Tibial nerve (tissue), 4 donors: ENCODE results near the gene GABRA5. TPM values are rescaled to one million over a fixed set of nuclear protein-coding genes. Genes with fewer than 3 reads are reported as not detected.

Source experiments
- DNase-seq, 2 donors: peaks; one replicate each; pipeline ENCODE4 v3.0.0-alpha.2; 2019; ENCODE audit warnings: low spot score in 2 of 2
- H3K27ac ChIP-seq, 4 donors: fragments of 200-600 bp; sonication (generic) in 3 of 4; one replicate each; pipeline ENCODE4 v1.5.1; 2017 to 2019; ENCODE audit warnings: mild to moderate bottlenecking in 1 of 4
- H3K27me3 ChIP-seq, 2 donors: fragments of 200-600 bp; sonication (generic) in 1 of 2; one replicate each; pipeline versions ENCODE4 v1.5.1 to v1.6.0; 2017 to 2019
- H3K36me3 ChIP-seq, 3 donors: fragments of 200-600 bp; sonication (generic); one replicate each; pipeline ENCODE4 v1.5.1; 2018 to 2019
- H3K4me1 ChIP-seq, 4 donors: fragments of 200-600 bp; sonication (generic) in 3 of 4; one replicate each; pipeline ENCODE4 v1.5.1; 2017 to 2019
- H3K4me3 ChIP-seq, 4 donors: fragments of 200-600 bp; sonication (generic) in 3 of 4; one replicate each; pipeline ENCODE4 v1.5.1; 2017 to 2019; ENCODE audit warnings: mild to moderate bottlenecking in 1 of 4, moderate library complexity in 1 of 4
- H3K9me3 ChIP-seq, 4 donors: fragments of 200-600 bp; sonication (generic) in 3 of 4; one replicate each; pipeline ENCODE4 v1.5.1; 2017 to 2019
- EP300 ChIP-seq, 2 donors: sonication (generic); formaldehyde crosslinking; IDR thresholded peaks; one replicate each; pipeline ENCODE4 v1.6.1; 2017; ENCODE audit warnings: antibody characterized with exemption in 2 of 2, mild to moderate bottlenecking in 1 of 2
- POLR2A ChIP-seq, 2 donors: fragments of 450-650 bp; IDR thresholded peaks; one replicate each; pipeline ENCODE4 v1.6.1; 2017; ENCODE audit warnings: antibody characterized with exemption in 2 of 2, mild to moderate bottlenecking in 2 of 2, moderate library complexity in 2 of 2
- WGBS, 2 donors: methylation state at CpG; one replicate each; pipeline ENCODE4 v1.1.5; 2018; 5-methylcytosine and 5-hydroxymethylcytosine counted together
- total RNA-seq, 4 donors: library from RNA; depleted of rRNA; stranded (reverse); fragments of >200 nt; gene quantifications; one replicate each; pipeline ENCODE4 v1.1.0, GENCODE V29; 2016
- TF ChIP-seq, protein P1 (sequence below), 5 experiments: fragments of 200-600 bp in 3 of 5; fragments of 450-650 bp in 2 of 5; sonication (generic) in 3 of 5; IDR thresholded peaks; one replicate each; pipeline ENCODE4 v1.5.1; 2016 to 2019; ENCODE audit warnings: antibody characterized with exemption in 5 of 5, mild to moderate bottlenecking in 3 of 5, moderate library complexity in 2 of 5

Gene GABRA5
- total RNA-seq, 4 donors from 2014 or later, result not detected

DNA sequence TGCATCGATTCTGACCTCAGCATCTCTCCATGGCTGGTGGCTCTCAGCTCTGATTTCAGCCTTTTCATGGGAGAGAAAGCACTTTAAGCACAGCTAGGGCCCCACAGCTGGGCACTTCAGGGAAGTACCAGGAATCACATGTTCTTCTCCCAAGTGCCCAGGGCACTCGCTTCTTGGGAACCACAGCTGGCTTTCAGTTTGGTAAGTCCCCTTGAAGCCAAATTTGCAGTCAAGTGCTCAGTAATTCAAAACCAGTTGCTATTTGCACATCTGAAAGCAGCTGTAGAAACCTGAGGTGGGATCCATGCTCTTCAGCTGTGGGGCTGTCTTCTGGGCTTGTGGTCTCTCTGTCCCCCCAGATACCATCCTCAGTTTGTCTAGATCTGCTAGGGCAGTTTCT, 12.8 kb downstream of the GABRA5 start:
- TF ChIP-seq, protein P1, sequence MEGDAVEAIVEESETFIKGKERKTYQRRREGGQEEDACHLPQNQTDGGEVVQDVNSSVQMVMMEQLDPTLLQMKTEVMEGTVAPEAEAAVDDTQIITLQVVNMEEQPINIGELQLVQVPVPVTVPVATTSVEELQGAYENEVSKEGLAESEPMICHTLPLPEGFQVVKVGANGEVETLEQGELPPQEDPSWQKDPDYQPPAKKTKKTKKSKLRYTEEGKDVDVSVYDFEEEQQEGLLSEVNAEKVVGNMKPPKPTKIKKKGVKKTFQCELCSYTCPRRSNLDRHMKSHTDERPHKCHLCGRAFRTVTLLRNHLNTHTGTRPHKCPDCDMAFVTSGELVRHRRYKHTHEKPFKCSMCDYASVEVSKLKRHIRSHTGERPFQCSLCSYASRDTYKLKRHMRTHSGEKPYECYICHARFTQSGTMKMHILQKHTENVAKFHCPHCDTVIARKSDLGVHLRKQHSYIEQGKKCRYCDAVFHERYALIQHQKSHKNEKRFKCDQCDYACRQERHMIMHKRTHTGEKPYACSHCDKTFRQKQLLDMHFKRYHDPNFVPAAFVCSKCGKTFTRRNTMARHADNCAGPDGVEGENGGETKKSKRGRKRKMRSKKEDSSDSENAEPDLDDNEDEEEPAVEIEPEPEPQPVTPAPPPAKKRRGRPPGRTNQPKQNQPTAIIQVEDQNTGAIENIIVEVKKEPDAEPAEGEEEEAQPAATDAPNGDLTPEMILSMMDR (IDR thresholded peaks at IDR 0.05), result no peak
- no peak for TF ChIP-seq EP300 (IDR thresholded peaks at IDR 0.05)
- no peak for TF ChIP-seq POLR2A (IDR thresholded peaks at IDR 0.05)
- 67 to 76% methylated on average over 2 of the region's 2 CpGs for WGBS, 2 donors
- no peaks in the 10 kb centered on the region for H3K9me3 ChIP-seq

DNA sequence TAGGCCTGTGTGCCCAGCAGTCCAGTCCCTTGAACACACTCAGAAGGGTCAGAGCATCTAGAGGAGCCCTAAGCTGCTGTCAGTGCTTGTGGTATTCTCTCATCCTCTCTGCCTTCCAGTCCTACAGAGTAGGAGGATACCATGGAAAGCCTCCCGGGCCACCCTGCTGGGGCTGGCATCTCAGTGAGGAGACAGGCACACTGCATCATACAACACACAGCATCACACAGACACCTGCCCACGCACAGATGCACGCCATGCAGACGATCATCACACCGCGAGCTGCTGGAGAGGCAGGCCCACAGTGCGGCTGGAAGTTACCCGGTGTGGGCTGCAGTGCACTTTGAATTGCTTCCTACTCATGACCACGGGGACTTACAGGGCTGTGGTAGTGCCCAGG, 15.2 kb downstream of the GABRA5 start:
- Histone ChIP-seq H3K4me3 (no peak overlapping the region), H3K9me3 (no peaks in the 10 kb centered on the region), H3K27me3 (no peaks in the 10 kb centered on the region), H3K4me1 (no peaks in the 10 kb centered on the region), H3K27ac (no peak overlapping the region), H3K36me3 (no peaks in the 10 kb centered on the region)
- WGBS, 2 donors, result 81 to 82% methylated on average over 9 of the region's 9 CpGs
- no peak for DNase-seq
- no peak for TF ChIP-seq EP300 (IDR thresholded peaks at IDR 0.05)

More for the DNA sequence above, 12.8 kb downstream of the GABRA5 start:
- no peak for DNase-seq
- H3K4me3 ChIP-seq, result no peak overlapping the region
- no peak overlapping the region for H3K27ac ChIP-seq
- H3K4me1 ChIP-seq, result no peaks in the 10 kb centered on the region
- H3K36me3 ChIP-seq, result no peaks in the 10 kb centered on the region
- H3K27me3 ChIP-seq, result peaks cover 0 to 5% of the 10 kb centered on the region in 2 donors

DNA sequence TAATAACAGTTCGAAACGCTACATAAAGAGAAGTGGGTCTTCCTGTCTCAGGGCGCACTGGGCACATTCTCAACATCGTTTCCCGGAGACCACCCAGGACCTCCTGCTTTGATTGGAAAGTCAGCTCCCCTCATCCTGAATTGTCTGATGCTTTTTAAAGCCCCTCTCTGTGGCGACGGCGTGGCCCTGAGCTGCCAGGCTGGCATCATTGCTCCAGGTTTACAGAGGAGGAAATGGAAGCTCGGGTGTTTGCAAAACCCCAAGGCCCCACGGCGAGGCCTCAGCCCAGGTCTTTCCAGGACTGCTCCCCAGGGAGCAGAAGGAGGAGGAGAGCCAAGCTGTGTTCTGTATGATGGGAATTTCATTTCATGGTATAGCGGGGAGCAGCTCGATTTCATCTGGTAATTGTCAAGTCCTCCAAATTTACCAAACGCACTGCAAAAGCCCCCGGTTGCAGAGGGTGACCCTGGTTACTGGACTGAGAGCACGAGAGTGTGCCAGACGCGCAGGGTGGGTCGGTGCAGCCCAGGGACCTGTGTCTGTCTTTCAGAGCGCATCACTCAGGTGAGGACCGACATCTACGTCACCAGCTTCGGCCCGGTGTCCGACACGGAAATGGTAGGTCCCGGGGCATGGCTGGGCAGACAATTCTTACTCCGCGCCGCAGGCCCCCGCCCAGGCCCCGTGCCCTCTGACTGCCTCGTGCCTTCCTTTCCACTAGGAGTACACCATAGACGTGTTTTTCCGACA, 15.9 kb downstream of the GABRA5 start:
- Histone ChIP-seq H3K27ac (no peak overlapping the region), H3K9me3 (no peaks in the 10 kb centered on the region), H3K36me3 (no peaks in the 10 kb centered on the region), H3K27me3 (no peaks in the 10 kb centered on the region), H3K4me1 (no peaks in the 10 kb centered on the region), H3K4me3 (no peak overlapping the region)
- TF ChIP-seq EP300 (IDR thresholded peaks at IDR 0.05), result no peak
- WGBS, 2 donors, result 89 to 90% methylated on average over 35 of the region's 35 CpGs
- no peak for DNase-seq

DNA sequence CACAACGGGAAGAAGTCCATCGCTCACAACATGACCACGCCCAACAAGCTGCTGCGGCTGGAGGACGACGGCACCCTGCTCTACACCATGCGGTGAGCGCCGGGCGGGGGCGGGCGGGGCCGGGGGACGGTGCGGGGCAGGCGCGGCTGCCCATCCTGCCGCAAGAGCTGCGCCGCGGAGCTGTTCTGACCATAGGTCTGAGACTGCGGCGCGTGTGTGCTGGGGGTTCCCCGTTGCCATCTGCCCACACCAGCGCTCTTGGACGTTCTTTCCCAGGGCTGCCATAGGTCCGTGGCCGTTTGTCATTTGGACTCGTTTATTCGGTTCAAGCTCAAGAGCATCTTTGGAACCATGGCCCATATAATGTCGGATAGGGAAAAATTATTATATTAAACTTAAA, 16.6 kb downstream of the GABRA5 start:
- Histone ChIP-seq H3K9me3 (no peaks in the 10 kb centered on the region), H3K27ac (no peak overlapping the region), H3K27me3 (peaks cover 0 to 3% of the 10 kb centered on the region in 2 donors), H3K4me1 (no peaks in the 10 kb centered on the region), H3K36me3 (no peaks in the 10 kb centered on the region), H3K4me3 (no peak overlapping the region)
- TF ChIP-seq, protein P1 (IDR thresholded peaks at IDR 0.05), result no peak
- DNase-seq, result no peak
- WGBS, 2 donors, result 95 to 96% methylated on average over 25 to 32 of the region's 32 CpGs

DNA sequence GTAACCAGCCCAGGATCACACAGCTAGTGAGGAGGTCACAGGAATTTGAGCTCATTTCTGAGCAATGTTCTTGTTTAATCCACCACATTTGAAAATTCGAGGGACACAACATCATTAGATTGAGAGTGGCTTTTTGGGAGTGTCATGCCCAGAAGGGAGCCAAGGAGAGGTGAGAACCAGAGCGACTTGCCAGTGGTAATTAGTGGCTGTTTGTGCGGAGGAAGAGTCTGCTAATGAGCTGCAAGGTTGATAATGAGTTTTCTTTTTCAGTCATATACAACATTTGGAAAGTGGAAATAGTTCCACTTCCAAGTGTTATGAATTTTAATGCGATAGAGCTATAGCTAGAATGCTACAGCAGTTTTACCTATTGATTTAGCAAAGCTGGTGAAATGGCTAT, 19.7 kb downstream of the GABRA5 start:
- Histone ChIP-seq H3K4me1 (peaks cover 0 to 10% (median under 1%) of the 10 kb centered on the region in 4 donors), H3K27ac (no peak overlapping the region), H3K9me3 (no peaks in the 10 kb centered on the region), H3K36me3 (no peaks in the 10 kb centered on the region), H3K27me3 (peaks cover 0 to 9% of the 10 kb centered on the region in 2 donors), H3K4me3 (no peak overlapping the region)
- DNase-seq, result no peak
- 74 to 75% methylated on average over 4 of the region's 4 CpGs for WGBS, 2 donors
- TF ChIP-seq, protein P1 (IDR thresholded peaks at IDR 0.05), result no peak
- TF ChIP-seq POLR2A (IDR thresholded peaks at IDR 0.05), result no peak
- no peak for TF ChIP-seq EP300 (IDR thresholded peaks at IDR 0.05)

DNA sequence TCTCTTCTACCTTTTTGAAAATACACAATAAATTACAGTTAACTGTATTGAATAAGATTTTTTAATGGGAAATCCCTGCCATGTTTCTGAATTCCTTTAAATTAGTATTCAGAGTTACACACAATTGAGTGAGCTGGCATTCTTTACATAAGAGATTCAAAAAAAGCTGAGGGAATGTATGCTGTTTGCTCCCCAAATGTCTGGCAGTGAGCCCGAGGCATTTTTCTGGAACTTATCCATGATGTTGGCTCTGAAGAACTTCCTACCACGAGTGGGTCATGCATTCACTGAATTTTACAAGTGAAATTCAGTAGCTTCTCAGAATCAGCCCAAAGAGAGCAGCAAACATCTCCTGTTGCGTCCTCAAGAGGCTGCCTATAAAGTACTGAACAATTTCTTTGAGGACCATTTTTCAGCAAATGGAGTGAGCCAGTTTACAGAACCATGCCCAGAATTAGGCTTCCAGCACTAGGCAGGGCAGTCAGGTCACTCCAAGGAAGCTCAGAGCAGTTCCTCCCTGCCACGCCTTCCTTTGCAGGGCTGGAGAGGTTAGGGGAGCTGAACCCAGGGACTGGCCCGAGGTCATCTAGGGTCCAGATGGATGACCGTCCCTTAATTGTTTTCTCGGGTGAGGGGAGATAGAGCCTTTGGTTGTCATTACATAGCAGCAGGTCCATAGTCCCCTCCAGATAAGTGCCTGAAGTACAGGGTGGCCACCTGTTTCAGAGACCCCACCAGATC, 21.2 kb downstream of the GABRA5 start:
- no peaks in the 10 kb centered on the region for H3K36me3 ChIP-seq
- TF ChIP-seq EP300 (IDR thresholded peaks at IDR 0.05) (no peak), POLR2A (IDR thresholded peaks at IDR 0.05) (no peak)
- TF ChIP-seq, protein P1 (IDR thresholded peaks at IDR 0.05), result no peak
- H3K27me3 ChIP-seq, result peaks cover 0 to 18% of the 10 kb centered on the region in 2 donors
- H3K27ac ChIP-seq, result no peak overlapping the region
- no peak for DNase-seq
- H3K9me3 ChIP-seq, result no peaks in the 10 kb centered on the region
- no peak overlapping the region for H3K4me3 ChIP-seq
- WGBS, 2 donors, result 28 to 30% methylated on average over 7 of the region's 7 CpGs
- H3K4me1 ChIP-seq, result peaks cover 0 to 18% (median 4%) of the 10 kb centered on the region in 4 donors
